SU-DHL-6 (cell line): ENCODE data around the gene PIK3C2B.

Source experiments
- CTCF ChIP-seq: fragments of 200-600 bp; sonication (generic); IDR thresholded peaks from one replicate; pipeline ENCODE4 v1.5.1; 2017; ENCODE audit warnings: antibody characterized with exemption, mild to moderate bottlenecking, low read length, moderate library complexity; ENCODE audit not compliant: insufficient read depth, poor library complexity, severe bottlenecking
- EZH2phosphoT487 ChIP-seq: fragments of 200-600 bp; sonication (generic), shearing (Covaris generic); conservative IDR thresholded peaks from 2 replicates; pipeline ENCODE4 v1.6.1; 2018; ENCODE audit warnings: mild to moderate bottlenecking, antibody characterized with exemption, low read length, moderate library complexity, mixed read lengths

DNA sequence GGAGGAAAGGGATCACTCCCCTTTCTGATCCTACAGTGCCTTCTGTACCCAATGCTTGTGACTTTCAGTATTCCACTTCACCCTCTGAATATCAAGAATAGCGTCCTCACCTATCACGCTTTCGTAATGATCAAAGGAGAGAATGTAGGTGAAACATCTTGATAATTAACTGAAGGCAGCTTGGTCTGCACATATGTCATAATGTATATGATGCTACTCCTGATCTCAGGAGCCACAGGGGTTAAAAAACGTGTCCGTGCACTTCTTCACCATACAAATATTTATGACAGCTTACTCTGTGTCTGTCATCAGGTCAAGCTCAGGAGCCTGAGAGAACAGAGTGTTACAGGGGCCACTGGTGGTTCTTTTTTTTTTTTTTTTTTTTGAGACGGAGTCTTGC, 1.2 kb upstream of the PIK3C2B start:
- TF ChIP-seq CTCF (no peak), EZH2phosphoT487 (no peak)
